ENCODE results near the gene EBF3.

The EBF3 gene

DNA sequence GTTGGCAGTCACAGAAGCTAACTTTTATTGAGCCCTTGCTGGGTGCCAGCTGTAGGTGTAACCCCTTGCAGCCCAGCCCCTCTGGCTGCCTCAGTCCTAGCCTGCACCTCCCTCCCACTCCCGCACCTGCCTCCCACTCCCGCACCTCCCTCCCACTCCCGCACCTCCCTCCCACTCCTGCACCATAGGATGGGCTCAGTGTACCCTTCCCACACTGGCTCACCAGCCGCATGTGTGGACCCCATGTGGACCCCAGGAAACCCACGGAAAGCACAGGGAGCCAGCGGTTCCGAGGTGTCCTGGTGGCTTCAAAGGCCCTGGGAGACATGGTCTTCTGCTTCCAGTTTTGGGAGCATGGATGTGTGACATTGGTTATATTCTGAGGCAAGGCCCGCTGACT, 132.9 kb downstream of the EBF3 start:
- no peak for DNase-seq

DNA sequence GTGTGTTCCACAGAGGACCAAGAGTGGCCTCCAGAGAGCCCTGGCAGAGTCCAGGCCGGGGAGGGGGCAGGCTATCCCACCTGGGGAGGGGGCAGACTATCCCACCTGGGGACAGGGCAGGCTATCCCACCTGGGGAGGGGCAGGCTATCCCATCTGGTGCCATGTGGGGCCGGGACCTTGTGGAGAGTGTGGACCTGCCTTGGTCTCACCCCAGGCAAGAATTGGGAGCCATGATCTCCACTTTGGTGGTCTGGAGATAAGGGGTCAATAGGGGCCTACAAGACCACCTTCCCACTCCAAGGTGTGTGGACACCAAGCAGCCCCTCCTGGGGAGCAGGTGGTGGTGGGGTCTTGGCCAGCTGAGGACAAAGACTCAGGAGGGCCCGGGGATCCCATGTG, 138.2 kb downstream of the EBF3 start:
- no peak for DNase-seq

DNA sequence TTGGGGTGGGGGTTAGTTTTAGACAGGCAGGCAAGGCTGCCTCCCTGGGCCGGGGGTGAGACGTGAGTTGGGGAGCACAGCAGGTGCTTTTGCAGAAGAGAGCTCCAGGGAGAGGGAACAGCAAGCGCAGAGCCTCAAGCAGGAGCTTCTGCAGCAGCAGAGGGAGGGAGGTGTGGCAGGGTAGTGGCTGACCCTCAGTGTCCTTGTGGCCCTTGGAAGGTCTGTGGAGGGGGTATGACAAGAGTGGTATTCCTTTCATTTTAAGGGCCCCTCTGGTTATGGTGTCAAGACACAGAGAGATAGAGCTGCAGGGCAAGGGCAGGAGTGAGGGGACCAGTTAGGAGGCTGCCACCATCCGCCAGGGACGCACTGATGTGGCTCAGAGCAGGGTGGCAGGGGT, 138.9 kb downstream of the EBF3 start:
- DNase-seq = no peak

DNA sequence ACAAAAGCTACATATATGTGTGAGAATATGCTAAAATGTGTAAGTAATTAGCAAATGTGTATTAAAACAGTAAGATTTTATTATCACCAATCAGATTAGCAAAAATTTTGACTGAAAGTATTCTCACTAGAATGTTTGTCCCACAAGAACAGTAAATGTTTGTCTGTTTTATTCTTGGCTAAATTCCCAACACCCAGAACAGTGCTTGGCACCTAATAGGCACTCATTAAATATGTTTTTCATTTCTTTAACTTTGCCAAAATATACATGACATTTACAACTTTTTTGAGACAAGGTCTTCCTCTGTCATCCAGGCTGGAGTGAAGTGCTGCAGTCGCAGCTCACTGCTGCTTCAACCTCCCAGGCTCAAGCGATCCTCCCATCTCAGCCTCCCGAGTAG, 143.6 kb downstream of the EBF3 start:
- no peak for DNase-seq

DNA sequence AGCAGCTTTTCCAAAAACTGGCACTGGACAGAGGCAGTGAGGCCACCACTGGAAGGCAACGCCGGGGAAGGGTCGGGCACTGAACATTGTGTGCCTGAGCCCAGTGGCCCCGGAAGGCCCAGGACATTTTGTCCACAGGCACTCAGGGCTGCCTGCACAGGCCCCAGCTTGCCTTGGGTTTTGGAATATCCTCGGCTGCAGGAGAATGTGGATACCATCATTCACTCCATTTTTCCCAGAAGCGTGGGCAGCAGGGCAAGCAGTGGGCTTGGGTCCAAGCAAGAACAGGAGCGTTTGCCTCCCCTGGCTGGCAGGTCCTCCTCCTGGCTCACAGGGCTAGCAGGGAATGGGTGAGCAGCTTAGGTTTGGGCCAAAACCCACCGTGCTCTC, 147.4 kb downstream of the EBF3 start:
- DNase-seq = no peak

DNA sequence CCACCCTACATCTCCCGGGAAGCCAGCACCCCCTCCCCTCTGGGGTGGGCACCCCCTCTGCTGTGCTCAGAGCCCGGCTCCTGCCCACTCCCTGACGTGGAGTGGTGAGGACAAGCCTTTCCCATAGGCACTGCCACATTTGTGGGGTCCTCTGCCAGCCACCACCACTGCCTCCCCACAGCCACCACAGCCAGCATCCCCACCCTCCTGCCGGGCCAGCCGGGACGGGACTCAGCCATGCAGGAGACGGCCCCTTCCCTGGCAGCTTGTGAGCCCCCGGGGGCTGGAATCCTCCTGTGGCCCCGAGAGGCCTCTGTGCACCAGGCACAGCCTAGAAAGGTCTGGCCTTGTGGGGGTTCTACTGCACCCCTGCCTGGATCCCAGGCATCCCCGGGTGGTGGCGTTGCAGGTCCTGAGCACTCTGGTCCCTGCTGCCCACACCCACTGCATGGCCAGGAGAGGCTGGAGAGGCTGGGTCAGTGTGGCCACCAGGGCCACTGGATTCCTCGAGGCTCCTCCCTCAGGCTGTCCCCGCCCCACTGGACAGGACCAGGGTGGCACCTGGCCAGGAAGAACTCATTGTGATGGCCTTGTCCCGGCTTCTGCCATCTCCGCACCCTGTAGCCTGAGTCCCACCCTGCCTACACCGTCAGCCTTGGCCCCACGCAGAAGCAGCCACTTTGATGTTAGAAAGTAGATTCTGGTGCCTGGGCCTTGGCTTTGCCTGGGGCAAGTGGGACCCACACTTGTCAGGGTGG, 148.0 kb downstream of the EBF3 start:
- DNase-seq = no peak

DNA sequence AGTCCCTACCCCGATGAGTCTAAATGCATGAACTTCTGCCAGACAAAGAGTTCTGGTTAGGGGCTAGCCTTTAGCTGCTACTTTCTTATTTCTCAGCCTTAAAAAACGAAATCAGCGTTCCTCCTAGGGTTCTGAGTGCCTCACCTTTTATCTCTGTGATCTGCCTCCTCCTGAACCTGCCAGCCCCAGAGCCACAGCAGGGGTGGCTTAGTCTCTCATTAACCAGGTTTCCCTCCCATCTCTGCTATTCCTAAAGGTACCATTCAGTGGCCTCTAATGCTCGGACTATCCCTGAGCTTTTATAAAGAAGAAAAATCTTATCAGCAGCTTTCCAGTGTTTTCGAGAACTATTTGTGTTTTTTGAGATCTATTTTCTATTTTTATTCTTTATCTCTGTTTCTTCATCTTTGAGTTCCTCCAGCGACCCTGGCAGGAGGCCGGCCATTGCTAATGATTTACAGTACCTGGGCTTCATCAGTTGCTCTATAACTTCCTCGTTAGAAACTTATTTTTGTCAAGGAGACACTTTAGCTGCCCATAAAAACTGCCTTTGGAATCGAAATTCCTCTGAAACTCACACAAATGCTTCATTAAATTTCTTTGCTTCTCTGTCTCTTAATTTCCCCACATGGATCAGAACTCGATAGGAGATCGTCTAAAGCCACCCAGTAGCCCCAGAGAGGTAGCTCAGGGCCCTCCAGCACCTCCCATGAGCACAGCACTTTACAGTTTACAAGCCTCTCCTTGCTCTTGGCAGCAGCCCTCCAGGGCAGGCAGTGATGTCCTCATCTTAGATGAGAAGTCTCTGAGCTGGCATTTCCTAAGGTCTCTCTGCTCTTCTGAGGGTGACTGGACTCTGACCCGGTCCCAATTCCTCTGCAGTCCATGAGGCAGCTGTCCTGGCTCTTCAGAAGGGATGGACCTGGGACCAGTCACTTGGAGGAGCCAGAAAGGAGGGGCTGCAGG, 149.1 kb downstream of the EBF3 start:
- DNase-seq = no peak

DNA sequence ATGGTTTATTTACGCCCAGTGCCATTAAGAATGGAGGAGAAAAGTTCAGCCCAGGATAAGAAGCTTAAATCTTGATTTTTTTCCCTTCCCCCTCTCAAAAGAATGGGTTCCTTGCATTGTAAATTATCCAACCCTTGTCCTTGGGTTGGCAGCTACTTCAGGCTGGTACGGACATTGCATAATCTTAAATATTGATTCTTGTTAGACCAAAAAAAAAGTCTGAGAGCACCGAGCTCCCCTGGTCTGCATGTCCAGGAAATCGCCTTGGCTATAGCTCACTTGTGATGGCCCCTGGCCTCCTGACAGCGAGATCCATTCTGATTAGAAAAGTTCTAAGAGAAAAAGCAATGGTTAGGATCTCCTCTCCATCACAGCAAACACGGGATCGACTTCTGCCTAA, 151.7 kb downstream of the EBF3 start:
- DNase-seq = no peak

DNA sequence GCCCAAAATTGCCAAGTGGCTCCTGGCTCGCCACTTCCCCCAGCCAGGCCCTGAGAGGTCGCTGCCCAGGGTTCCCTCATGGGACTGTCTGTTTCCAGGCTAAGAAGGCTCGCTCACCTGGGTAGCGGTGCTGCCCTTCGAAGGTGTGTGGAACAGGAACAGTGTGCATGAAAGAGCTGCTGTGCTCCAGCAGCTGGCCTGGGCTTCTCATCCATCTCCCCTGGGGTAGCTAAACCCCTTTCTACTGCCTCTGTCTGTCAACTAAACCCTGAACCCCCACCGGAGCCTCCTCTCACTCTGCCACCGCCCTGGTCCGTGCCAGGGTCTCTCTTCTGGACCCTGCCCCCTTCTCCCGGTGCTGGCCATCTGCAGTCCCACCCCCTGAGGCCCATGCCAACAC, 152.9 kb downstream of the EBF3 start:
- DNase-seq = no peak

DNA sequence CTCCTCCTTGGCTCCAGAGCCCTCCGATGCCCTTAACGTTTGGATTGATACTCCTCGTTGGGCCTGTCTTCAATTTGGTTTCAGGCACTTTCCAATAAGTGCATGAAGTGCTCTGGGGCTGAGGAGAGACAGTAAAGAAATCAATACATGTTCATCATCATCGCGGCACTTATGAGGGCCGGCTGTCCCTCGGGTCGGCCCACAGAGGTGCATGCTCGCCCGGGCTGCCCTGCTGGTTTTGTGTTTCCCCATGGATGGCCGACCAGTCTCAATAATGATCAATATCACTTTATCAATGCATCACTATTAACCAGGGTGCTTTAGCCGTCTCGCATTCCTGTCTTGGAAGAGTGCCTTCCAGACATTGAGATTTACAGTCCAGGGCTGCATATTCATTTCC, 154.2 kb downstream of the EBF3 start:
- no peak for DNase-seq

DNA sequence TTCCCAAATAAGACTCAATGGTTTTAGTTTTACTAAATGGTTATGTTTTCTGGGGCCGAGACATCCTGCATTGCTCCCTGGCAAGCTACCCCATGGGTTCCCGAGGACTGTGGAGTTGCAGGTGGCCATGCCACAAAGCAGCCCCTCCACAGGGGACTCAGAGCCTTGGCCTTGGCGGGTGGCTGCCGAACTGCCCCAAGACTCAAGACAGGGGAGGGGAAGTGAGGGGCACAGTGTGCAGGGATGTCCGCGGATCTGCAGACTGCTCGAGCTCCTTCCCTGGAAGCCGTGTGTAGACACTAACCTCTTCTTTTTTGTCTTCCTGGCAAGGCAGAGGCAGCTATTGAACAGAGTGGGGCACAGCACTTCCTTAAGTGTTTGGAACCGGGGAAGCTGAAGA, 154.6 kb downstream of the EBF3 start:
- no peak for DNase-seq

DNA sequence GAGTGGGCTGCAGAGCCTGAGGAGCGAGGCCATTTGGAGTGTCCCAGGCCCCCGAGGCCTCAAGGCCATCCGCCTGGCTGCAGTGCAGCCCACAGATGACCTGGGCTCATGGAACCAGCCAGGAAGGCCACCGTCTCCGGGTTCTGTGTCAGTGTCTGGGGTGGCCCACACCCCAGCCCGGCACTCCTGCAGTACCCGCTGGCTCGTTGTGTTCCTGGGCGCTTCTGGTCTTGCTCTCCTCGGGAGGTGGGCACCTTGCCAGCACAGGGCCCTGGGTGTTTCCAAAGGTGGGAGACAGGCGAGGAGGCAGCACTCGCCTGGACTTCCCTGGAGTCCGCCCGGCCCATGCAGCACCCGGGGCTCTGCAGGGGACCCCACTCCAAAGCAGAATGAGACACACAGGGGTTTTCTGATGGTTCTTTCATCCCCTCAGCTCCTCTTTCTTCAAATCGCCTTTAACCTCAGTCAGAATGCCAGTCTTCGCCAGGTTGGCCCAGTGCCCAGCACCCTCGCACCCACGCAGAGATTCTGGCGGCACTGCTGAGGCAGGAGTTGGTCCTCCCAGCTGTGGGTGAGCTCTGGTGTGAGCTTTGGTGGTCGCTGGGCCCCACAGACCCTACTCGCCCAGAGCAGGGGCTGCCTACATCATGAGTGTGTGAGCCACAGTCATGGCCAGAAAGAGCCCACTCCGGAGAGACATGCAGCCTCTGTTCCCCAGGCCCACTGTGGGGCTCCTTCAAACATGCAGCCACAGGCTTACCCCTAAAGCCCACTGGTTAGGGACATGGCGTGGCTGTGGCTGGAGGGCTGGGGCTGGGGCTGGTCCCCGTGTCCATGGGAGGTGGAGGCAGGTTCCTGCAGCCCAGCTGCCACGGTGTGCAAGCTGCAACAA, 155.7 kb downstream of the EBF3 start:
- no peak for DNase-seq

DNA sequence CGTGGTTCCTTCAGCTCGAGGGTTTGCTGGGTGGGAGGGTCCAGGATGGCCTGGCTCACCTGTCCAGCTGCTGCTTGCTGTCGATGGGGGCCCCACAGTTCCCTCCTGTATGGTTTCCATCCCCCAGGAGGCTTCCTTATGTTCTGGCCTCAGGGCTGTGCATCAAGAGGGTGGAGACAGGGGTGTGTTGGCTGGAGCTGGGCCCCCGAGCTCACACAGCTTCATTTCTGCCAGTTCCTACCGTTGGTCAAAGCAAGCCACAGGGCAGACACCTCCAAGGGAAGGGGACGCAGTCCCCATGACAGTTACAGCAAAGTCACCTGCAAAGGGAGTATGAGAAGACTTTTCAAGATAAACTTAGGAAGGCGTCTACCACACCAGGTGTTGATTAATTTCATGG, 156.9 kb downstream of the EBF3 start:
- no peak for DNase-seq

DNA sequence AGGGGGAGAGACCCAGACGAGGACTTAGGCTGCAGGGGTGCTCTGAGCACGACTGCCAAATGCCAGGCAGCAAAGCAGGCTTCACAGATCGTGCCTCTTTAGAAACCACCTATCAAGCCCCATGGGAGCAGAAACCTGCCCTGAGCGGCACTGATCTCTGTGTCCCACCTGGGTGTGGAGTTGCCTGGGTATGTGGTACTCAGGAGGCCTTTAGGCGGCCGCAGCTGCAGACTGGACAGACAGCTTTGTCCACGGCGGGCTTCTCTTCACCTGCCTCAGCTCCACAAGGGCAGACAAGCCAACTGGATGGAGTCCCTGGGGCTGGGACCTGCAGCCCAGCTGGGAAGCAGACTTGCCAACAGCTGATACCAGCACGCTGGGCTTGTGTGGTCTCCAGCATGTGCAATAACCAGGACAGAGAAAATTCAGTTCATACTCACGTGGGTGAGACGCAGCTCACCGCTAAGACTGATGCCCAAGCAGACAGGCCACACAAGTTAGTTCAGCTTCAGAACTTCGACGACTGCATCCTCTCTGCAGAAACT, 163.2 kb downstream of the EBF3 start:
- DNase-seq = no peak

DNA sequence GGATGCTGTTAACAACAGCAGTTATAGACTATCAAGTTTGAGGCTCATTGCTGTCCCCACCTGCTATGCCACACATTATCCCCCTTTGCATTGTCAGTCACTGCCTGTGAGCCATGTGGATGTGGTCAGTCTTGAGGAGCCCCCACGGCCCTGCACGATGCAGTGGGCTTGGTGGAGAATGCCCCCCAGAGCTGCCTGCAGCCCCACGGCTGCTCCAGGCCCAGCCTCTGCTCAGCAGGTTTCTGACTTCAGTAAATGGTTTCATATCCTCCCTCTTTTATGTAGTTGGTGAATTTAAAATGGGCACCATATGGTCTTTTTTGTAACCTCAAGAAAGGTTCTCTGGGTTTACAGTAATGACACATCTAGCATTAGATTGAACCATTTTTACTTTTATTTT, 164.1 kb downstream of the EBF3 start:
- DNase-seq = no peak

DNA sequence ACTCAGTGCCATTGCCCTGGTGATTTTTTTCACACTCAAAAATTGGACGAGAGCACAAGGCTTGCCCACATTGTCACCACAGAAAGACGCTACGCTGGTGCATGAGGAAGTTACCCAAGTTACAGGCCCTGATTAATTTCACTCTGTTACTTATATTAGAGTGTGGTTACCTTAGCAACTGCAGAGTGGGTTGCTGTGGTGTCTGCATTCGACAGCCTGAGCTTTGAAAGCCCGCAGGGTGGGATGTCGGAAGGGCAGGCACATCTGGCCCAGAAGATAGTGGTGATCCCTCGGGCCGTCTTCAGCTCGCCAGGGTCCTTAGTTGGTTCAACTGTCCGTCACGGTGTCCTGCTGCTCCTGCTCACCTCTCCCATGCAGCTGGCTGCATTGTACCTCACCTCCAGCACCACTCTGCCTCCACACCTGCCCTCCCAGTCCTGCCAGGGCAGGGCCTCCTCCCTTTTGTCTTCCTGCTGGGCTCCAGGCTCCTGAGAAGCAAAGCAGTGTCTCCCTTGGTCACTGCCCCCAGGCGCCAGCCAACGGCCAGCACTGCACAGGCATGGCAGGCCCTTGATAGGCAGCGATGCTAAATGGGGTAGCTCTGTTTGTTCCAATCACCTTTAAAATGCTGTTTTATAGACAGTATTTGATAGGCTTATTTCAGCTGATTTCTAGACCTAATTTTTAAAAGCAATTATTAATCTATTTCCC, 167.2 kb downstream of the EBF3 start:
- no peak for DNase-seq

DNA sequence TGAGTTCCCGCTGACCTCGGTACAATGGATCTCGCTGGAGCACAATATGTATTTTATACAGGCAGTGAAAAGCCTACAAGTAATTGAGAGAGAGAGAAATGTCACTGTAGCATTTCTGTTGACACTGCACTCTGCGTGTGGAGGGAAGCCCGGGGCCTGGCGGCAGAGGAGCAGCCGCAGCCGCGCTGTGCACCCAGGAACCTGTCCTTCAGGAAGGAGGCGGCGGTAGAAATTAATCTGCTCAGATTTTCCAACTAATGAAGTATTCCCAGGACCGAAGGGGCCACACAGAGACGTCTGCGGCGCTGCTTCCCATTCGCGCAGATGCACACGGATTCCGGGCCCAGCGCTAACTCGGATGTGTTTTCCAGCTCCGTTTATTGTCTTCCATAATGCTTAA, 170.1 kb downstream of the EBF3 start:
- DNase-seq = no peak

DNA sequence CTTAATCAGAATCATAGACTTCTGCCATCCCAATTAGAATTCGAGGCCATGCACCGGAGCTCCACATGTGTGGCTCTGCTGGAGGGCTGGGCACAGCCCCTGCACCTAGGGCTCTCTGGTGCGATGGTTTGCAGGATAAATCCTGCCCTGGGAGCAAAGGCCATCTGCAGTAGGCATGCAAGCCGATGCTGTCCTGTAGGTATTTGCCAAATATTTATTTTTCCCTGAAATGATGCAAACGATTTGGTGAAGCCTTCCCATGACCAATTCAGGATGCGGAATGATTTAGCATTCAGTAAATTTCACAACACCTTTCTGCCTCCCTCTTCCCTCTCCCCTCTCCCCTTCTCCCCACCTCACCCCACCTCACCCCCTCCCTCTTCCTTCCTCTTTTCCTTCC, 170.6 kb downstream of the EBF3 start:
- DNase-seq = no peak

DNA sequence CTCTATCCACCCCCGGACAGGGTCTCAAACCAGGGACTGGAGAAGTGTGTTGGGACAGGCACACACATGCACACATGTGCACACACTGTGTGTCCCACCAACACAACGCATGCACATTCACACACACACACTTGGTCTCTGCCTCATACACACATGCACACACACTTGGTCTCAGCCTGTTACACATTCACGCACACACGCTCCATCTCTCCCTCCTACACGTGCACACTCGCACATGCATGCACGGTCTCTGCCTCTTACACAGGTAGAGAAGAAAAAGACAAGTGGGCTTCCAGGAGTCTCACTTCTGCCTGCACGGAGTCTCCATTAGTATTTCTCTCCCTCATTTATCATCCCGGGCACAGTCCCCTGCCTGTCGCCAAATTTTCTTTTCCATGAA, 171.2 kb downstream of the EBF3 start:
- DNase-seq = no peak

DNA sequence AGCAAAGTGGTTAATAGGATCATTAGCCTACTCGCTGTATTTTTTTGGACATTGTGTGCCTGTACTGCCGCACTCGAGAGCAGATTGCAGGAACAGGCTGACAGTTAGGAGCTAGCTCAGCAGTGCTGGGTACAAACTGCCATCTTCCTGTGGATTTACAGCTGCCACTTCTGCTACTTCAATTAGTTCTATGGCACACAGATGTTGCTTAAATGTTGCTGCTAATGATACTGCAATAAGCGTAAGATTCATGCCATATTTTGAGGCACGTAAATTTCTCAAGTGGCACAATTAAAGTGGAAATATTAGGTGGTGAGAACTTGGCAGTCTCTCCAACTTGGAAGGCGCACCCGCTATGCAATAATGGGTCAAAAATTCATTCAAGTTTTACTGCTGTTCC, 171.9 kb downstream of the EBF3 start:
- DNase-seq = no peak

DNA sequence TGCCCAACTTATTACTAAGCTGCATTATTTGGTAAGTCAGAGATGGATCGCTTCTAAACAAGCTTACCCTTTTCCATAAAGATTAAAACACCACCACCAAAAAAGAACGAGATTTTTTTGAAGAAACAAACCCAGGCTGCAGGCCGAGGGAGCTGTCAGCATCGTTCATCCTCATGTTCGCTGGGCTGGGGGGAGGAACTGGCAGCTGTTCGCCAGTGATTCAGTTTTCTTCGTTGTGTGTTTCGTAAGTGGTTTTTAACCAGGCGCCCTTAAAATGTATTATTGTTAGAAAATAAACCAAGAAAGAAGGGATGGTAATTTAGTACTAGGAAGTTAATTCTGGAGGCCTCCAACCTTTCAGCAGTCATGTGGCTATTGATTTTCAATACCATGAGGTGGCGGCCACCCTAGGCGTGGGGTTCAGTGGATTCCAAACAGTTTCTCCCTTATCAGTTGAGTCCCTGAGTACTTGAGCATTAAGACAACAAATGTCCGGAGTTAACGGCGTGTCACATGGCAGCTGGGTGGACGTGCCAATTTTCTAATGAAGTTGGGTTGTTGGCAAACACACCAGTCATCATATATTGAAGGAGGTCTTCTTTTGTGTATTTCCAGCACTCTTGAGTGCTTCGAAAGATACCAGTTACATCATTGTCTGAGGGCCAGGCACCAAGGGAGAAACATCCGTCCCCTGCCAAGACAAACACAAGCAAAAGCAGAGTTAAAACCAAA, 173.2 kb downstream of the EBF3 start:
- DNase-seq = no peak

DNA sequence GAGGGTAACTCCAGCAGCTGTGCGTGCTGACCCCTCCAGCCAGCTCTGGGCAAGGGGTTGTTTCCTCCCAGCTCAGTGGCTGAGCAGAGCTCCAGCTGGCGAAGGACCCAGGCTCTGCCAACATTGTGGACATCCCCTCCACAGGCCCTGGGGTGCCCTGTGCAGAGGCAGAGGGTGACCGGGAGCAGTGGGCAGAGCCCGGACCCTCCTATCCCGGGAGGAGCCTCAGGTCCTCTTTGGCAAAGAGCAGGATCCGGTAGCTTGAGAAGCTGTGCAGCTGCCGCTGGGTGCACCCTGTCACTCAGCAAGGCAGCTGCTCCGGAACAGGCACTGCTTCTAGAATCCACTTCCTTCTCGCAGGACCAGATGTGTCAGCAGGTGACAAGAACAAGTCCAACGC, 175.9 kb downstream of the EBF3 start:
- no peak for DNase-seq
